Measurements from ENCODE around the gene GSPT1.
"Not testable (repeated sequence)": the region's sequence is repeated elsewhere in the genome, so short reads cannot be mapped to it uniquely, and the experiment has no call there.

Gene GSPT1

GRCh38 chr16:11948819-11949218, 33.1 kb upstream of the GSPT1 start:
- DNase-seq (ENCODE audit: low read depth in 1 of 2, low spot score in 1 of 2) = no peak
- Histone ChIP-seq H3K4me3 (replicated peaks; ENCODE audit: insufficient read depth, low read length) (no peak overlapping the region), H3K27me3 (ENCODE audit: insufficient read depth, poor library complexity, severe bottlenecking) (no peaks in the 10 kb centered on the region), H3K27ac (replicated peaks) (no peak overlapping the region)
- TF ChIP-seq POLR2AphosphoS5 (IDR thresholded peaks at IDR 0.05; ENCODE audit: low read depth) (no peak), CTCF (IDR thresholded peaks at IDR 0.05; ENCODE audit: insufficient read depth, low read length) (no peak), SPI1 (IDR thresholded peaks at IDR 0.05; ENCODE audit: borderline replicate concordance, low read depth) (no peak), GABPA (IDR thresholded peaks at IDR 0.05; ENCODE audit: low read depth) (no peak), REST (IDR thresholded peaks at IDR 0.05; ENCODE audit: insufficient replicate concordance, low read depth) (no peak)

DNA sequence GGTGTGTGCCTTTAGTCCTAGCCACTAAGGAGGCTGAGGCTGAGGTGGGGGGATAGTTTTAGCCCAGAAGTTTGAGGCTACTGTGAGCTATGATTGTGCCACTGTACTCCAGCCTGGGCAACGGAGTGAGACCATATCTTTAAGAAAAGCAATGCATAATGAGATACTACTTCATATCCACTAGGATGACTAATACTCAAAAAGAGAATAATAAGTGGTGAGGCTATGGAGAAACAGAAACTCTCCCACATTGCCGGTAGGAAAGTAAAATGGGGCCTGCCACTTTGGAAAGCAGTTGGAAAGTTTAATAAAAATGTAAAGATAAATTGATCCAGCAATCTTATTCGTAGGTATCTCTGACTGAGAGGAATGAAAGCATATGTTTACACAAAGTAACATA, 30.7 kb upstream of the GSPT1 start:
- no peak for DNase-seq (ENCODE audit: low read depth in 1 of 2, low spot score in 1 of 2)
- no peak overlapping the region for H3K4me3 ChIP-seq (replicated peaks; ENCODE audit: insufficient read depth, low read length)
- no peaks in the 10 kb centered on the region for H3K27me3 ChIP-seq (ENCODE audit: insufficient read depth, poor library complexity, severe bottlenecking)

GRCh38 chr16:11941945-11942344, 26.2 kb upstream of the GSPT1 start, which contains the start of gene NPIPB2:
Gene NPIPB2, minus strand, starts transcription at chr16:11942045. Its CDS starts 0 bp downstream, at chr16:11942045.
- H3K27me3 ChIP-seq (ENCODE audit: insufficient read depth, poor library complexity, severe bottlenecking); H3K27ac ChIP-seq (replicated peaks); H3K4me3 ChIP-seq (replicated peaks; ENCODE audit: insufficient read depth, low read length); DNase-seq (ENCODE audit: low read depth in 1 of 2, low spot score in 1 of 2): not testable (repeated sequence)

More for the DNA sequence above, 30.7 kb upstream of the GSPT1 start:
- H3K27ac ChIP-seq (replicated peaks) = no peak overlapping the region
- no peak for TF ChIP-seq POLR2AphosphoS5 (IDR thresholded peaks at IDR 0.05; ENCODE audit: low read depth)
- TF ChIP-seq GABPA (IDR thresholded peaks at IDR 0.05; ENCODE audit: low read depth) = no peak
- TF ChIP-seq REST (IDR thresholded peaks at IDR 0.05; ENCODE audit: insufficient replicate concordance, low read depth) = no peak
- TF ChIP-seq SPI1 (IDR thresholded peaks at IDR 0.05; ENCODE audit: borderline replicate concordance, low read depth) = no peak
- no peak for TF ChIP-seq CTCF (IDR thresholded peaks at IDR 0.05; ENCODE audit: insufficient read depth, low read length)

DNA sequence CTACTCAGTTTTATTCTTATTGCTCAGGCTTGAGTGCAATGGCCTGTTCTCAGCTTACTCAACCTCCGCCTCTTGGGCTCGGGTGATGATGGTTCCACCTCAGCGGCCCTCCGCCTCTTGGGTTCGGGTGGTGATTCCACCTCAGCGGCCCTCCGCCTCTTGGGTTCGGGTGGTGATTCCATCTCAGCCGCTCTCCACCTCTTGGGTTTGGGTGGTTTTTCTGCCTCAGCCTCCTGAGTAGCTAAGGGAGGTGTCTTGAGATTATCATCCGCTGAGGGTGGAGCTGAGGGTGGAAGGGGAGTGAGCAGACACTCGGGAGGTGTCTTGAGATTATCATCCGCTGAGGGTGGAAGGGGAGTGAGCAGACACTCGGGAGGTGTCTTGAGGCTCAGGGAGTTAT, 11.6 kb upstream of the GSPT1 start:
- H3K27me3 ChIP-seq (ENCODE audit: insufficient read depth, poor library complexity, severe bottlenecking); H3K27ac ChIP-seq (replicated peaks); DNase-seq (ENCODE audit: low read depth in 1 of 2, low spot score in 1 of 2); H3K4me3 ChIP-seq (replicated peaks; ENCODE audit: insufficient read depth, low read length): not testable (repeated sequence)

DNA sequence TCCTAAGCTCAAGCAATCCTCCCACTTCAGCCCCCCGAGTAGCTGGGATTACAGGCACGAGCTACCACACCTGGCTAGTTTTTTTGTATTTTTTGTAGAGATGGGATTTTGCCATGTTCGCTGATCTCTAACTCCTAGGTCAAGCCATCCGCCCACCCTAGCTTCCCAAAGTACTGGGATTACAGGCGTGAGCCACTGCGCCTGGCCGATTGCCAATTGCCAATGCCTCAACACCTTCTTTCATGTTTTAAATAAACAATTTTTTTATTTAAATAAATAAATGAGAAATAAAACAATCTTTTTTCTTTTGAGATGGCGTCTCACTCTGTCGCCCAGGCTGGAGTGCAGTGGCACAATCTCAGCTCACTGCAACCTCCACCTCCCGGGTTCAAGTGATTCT, 8.3 kb upstream of the GSPT1 start:
- H3K4me3 ChIP-seq (replicated peaks; ENCODE audit: insufficient read depth, low read length); DNase-seq (ENCODE audit: low read depth in 1 of 2, low spot score in 1 of 2); H3K27me3 ChIP-seq (ENCODE audit: insufficient read depth, poor library complexity, severe bottlenecking); H3K27ac ChIP-seq (replicated peaks): not testable (repeated sequence)
